Mucosa of descending colon (tissue), 3 donors: ENCODE data around the gene CXCL14. TPM values are rescaled to one million over a fixed set of nuclear protein-coding genes. Genes with fewer than 3 reads are reported as not detected.
A peak's percentile ranks its signal among the peaks of the same experiment; 100 is the strongest.

ENCODE experiments used
- ATAC-seq: fragments of 200-7000 bp; cut with Tn5 transposase; one replicate; pipeline ENCODE4 v1.9.1; 2020; ENCODE audit warnings: mild to moderate bottlenecking, moderate library complexity
- DNase-seq, 3 donors: peaks; one replicate each; pipeline ENCODE4 v3.0.0-alpha.2; 2020
- H3K36me3 ChIP-seq: fragments of 200-600 bp; one replicate; pipeline ENCODE4 v1.8.0; 2021; ENCODE audit warnings: low read depth, mild to moderate bottlenecking
- H3K4me1 ChIP-seq: fragments of 200-600 bp; one replicate; pipeline ENCODE4 v1.8.0; 2021; ENCODE audit warnings: low read depth, mild to moderate bottlenecking
- H3K4me3 ChIP-seq: fragments of 200-600 bp; one replicate; pipeline ENCODE4 v1.8.0; 2021; ENCODE audit warnings: mild to moderate bottlenecking
- H3K9me3 ChIP-seq: fragments of 200-600 bp; one replicate; pipeline ENCODE4 v1.8.0; 2021; ENCODE audit warnings: mild to moderate bottlenecking
- intact Hi-C, 2 donors: fragments of 100-400 bp; cut with DNase I in 1 of 2; cut with micrococcal nuclease in 1 of 2; formaldehyde crosslinking; loops; one replicate each; pipeline versions ENCODE4 v1.11.0 to v1.11.1; 2022; cut with DNase I, micrococcal nuclease
- total RNA-seq, 3 donors: library from RNA; stranded (reverse); fragmentation: NEBNext Ultra II Directional in 2 of 3; extraction: Animal tissue kit (Norgen Biotek cat#: 25700) in 2 of 3; gene quantifications; one replicate each; pipeline versions ENCODE4 v1.2.1 to v1.2.4, GENCODE V29; 2021 to 2023
- TF ChIP-seq, protein P1 (sequence below): fragments of 200-600 bp; IDR thresholded peaks from one replicate; pipeline ENCODE4 v1.8.0; 2022; ENCODE audit warnings: antibody characterized with exemption, mild to moderate bottlenecking
- donor health status: DM: no; HTN: no; CAD: no; lungs with moderate emphysema.
- donor health status: DM: no; HTN: no; CAD: no.
- donor health status: DM: no; HTN: yes; CAD: no.

Gene CXCL14
- total RNA-seq, 3 donors from 2014 or later, result 16.7 to 61.6 (median 24.2) TPM

- Histone ChIP-seq H3K9me3 (no peaks in the 10 kb centered on the region), H3K4me1 (no peaks in the 10 kb centered on the region), H3K4me3 (no peak overlapping the region), H3K36me3 (no peaks in the 10 kb centered on the region)
- no peak for DNase-seq
- TF ChIP-seq, protein P1, sequence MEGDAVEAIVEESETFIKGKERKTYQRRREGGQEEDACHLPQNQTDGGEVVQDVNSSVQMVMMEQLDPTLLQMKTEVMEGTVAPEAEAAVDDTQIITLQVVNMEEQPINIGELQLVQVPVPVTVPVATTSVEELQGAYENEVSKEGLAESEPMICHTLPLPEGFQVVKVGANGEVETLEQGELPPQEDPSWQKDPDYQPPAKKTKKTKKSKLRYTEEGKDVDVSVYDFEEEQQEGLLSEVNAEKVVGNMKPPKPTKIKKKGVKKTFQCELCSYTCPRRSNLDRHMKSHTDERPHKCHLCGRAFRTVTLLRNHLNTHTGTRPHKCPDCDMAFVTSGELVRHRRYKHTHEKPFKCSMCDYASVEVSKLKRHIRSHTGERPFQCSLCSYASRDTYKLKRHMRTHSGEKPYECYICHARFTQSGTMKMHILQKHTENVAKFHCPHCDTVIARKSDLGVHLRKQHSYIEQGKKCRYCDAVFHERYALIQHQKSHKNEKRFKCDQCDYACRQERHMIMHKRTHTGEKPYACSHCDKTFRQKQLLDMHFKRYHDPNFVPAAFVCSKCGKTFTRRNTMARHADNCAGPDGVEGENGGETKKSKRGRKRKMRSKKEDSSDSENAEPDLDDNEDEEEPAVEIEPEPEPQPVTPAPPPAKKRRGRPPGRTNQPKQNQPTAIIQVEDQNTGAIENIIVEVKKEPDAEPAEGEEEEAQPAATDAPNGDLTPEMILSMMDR, result no peak
- intact Hi-C loops, result loop anchor here in 1 of 2 donors (5.0 to 10.0 kb wide), 2 partner anchors 160 to 268 kb away; partner anchors contain the start of gene SLC25A48
- ATAC-seq, result no peak
Observed at GRCh38 chr5:135564331-135564730, 14.5 kb downstream of the CXCL14 start.

GRCh38 chr5:135561266-135561665, 17.5 kb downstream of the CXCL14 start:
- TF ChIP-seq, protein P1, result no peak
- Histone ChIP-seq H3K4me3 (no peak overlapping the region), H3K9me3 (no peaks in the 10 kb centered on the region), H3K36me3 (no peaks in the 10 kb centered on the region), H3K4me1 (no peaks in the 10 kb centered on the region)
- intact Hi-C loops, result loop anchor here (2.0 to 10.0 kb wide), 3 partner anchors 164 to 271 kb away; partner anchors contain the start of gene SLC25A48 (in 1 of the 2)
- no peak for DNase-seq
- ATAC-seq, result no peak

GRCh38 chr5:135560858-135561257, 17.9 kb downstream of the CXCL14 start:
- Histone ChIP-seq H3K36me3 (no peaks in the 10 kb centered on the region), H3K9me3 (no peaks in the 10 kb centered on the region), H3K4me1 (no peaks in the 10 kb centered on the region), H3K4me3 (no peak overlapping the region)
- ATAC-seq (peak; percentile 96), DNase-seq (peak in 2 of 3 donors; percentile 84 to 92)
- TF ChIP-seq, protein P1, result peak; percentile 81
- intact Hi-C loops, result loop anchor here (2.0 to 10.0 kb wide), 3 partner anchors 164 to 271 kb away; partner anchors contain the start of gene SLC25A48 (in 1 of the 2)

GRCh38 chr5:135559354-135559753, 19.4 kb downstream of the CXCL14 start:
- no peaks in the 10 kb centered on the region for H3K9me3 ChIP-seq
- DNase-seq (no peak), ATAC-seq (peak; percentile 41)
- no peak overlapping the region for H3K4me3 ChIP-seq
- intact Hi-C loops, result no loop called here
- TF ChIP-seq, protein P1, result no peak
- no peaks in the 10 kb centered on the region for H3K36me3 ChIP-seq
- no peaks in the 10 kb centered on the region for H3K4me1 ChIP-seq

GRCh38 chr5:135557076-135557838, 21.5 kb downstream of the CXCL14 start:
- TF ChIP-seq, protein P1, result no peak
- Histone ChIP-seq H3K4me1 (no peaks in the 10 kb centered on the region), H3K4me3 (no peak overlapping the region), H3K9me3 (no peaks in the 10 kb centered on the region), H3K36me3 (no peaks in the 10 kb centered on the region)
- intact Hi-C loops, result no loop called here
- no peak for ATAC-seq
- no peak for DNase-seq
